Cardiac muscle cell (in vitro differentiated cells and primary cell): ENCODE data around the gene WDR1. TPM values are rescaled to one million over a fixed set of nuclear protein-coding genes. Genes with fewer than 3 reads are reported as not detected.

Source experiments
- DNase-seq, 2 donors: peaks; one replicate each; pipeline versions ENCODE4 v3.0.0 to v3.0.0-alpha.2; 2010 to 2017; ENCODE audit warnings: low read depth in 1 of 2, low spot score in 1 of 2
- H3K27ac ChIP-seq: fragments of 200-600 bp; sonication (generic); 2 replicates; pipeline ENCODE4 v1.5.1; 2016
- H3K27me3 ChIP-seq: fragments of 200-600 bp; sonication (generic); 2 replicates; pipeline ENCODE4 v1.6.0; 2016; ENCODE audit warnings: control low read depth
- H3K36me3 ChIP-seq: fragments of 200-600 bp; sonication (generic); 2 replicates; pipeline ENCODE4 v1.5.1; 2016; ENCODE audit warnings: control low read depth
- H3K4me1 ChIP-seq: fragments of 200-600 bp; sonication (generic); 2 replicates; pipeline ENCODE4 v1.8.1; 2017; ENCODE audit warnings: low read depth, mild to moderate bottlenecking, mixed run types
- H3K4me3 ChIP-seq: fragments of 200-600 bp; sonication (generic); 2 replicates; pipeline ENCODE4 v1.5.1; 2016; ENCODE audit warnings: mild to moderate bottlenecking
- H3K9me3 ChIP-seq: fragments of 200-600 bp; sonication (generic); 2 replicates; pipeline ENCODE4 v1.5.1; 2017; ENCODE audit warnings: low read depth, mild to moderate bottlenecking, control low read depth
- CTCF ChIP-seq: IDR thresholded peaks from 2 replicates; pipeline ENCODE4 v1.5.1; 2012; ENCODE audit warnings: low read depth, mild to moderate bottlenecking, low read length
- polyA plus RNA-seq: library from polyadenylated mRNA; unstranded; fragments of >200 nt; fragmentation: Nextera tagmentation; extraction: Ambion mirVana; gene quantifications from 2 replicates; pipeline ENCODE4 v1.2.1, GENCODE V29; 2016
- total RNA-seq: library from RNA; depleted of rRNA; stranded (reverse); fragments of >200 nt; gene quantifications from 2 replicates; pipeline ENCODE4 v1.2.3, GENCODE V29; 2016

The WDR1 gene
- total and polyA plus RNA-seq, 2 experiments from 2014 or later: 198 to 347 TPM

- Histone ChIP-seq H3K36me3 (no peaks in the 10 kb centered on the region), H3K27me3 (no peaks in the 10 kb centered on the region), H3K9me3 (no peaks in the 10 kb centered on the region), H3K4me1 (peaks cover 24% of the 10 kb centered on the region), H3K27ac (no peak overlapping the region), H3K4me3 (no peak overlapping the region)
- DNase-seq: peak in 1 of 2 donors; percentile 68
- no peak for TF ChIP-seq CTCF
These were observed 6.9 kb upstream of the WDR1 start for GRCh38 chr4:10123227-10124101.

GRCh38 chr4:10122236-10122932, 5.8 kb upstream of the WDR1 start:
- no peak for TF ChIP-seq CTCF
- H3K4me1 ChIP-seq: peaks cover 35% of the 10 kb centered on the region
- H3K27me3 ChIP-seq: no peaks in the 10 kb centered on the region
- no peaks in the 10 kb centered on the region for H3K9me3 ChIP-seq
- DNase-seq: no peak
- no peak overlapping the region for H3K4me3 ChIP-seq
- H3K36me3 ChIP-seq: no peaks in the 10 kb centered on the region
- no peak overlapping the region for H3K27ac ChIP-seq

GRCh38 chr4:10121568-10122208, 5.1 kb upstream of the WDR1 start:
- Histone ChIP-seq H3K27me3 (no peaks in the 10 kb centered on the region), H3K9me3 (no peaks in the 10 kb centered on the region), H3K27ac (no peak overlapping the region), H3K4me3 (no peak overlapping the region), H3K4me1 (peaks cover 37% of the 10 kb centered on the region), H3K36me3 (no peaks in the 10 kb centered on the region)
- no peak for DNase-seq
- no peak for TF ChIP-seq CTCF

- Histone ChIP-seq H3K36me3 (no peaks in the 10 kb centered on the region), H3K9me3 (no peaks in the 10 kb centered on the region), H3K4me3 (no peak overlapping the region), H3K4me1 (peaks cover 37% of the 10 kb centered on the region), H3K27me3 (no peaks in the 10 kb centered on the region), H3K27ac (no peak overlapping the region)
- DNase-seq: no peak
- TF ChIP-seq CTCF: no peak
These were observed 4.5 kb upstream of the WDR1 start for GRCh38 chr4:10120943-10121567.

GRCh38 chr4:10119773-10120172, 3.2 kb upstream of the WDR1 start:
- no peak for DNase-seq
- H3K27me3 ChIP-seq: no peaks in the 10 kb centered on the region
- H3K4me1 ChIP-seq: peaks cover 47% of the 10 kb centered on the region
- no peaks in the 10 kb centered on the region for H3K9me3 ChIP-seq
- H3K36me3 ChIP-seq: peaks cover 7% of the 10 kb centered on the region
- H3K27ac ChIP-seq: peak overlapping the region; percentile 99
- no peak overlapping the region for H3K4me3 ChIP-seq
- TF ChIP-seq CTCF: no peak
